Kidney glomerular epithelial cell (primary cell): ENCODE data around the gene GPRC5C.

Experiments
- DNase-seq: peaks from one replicate; lab custom pipeline; 2025; lab: John Stamatoyannopoulos, UW

GPRC5C gene

GRCh38 chr17:74433421-74434121, 1.7 kb downstream of the GPRC5C start:
- peak; percentile 74 for DNase-seq

- DNase-seq: no peak
Measured at GRCh38 chr17:74435775-74436359, 4.0 kb downstream of the GPRC5C start.

GRCh38 chr17:74437702-74438101, 5.8 kb downstream of the GPRC5C start:
- DNase-seq: no peak

GRCh38 chr17:74439691-74440567, 8.0 kb downstream of the GPRC5C start:
- DNase-seq: no peak

- no peak for DNase-seq
Measured at GRCh38 chr17:74441537-74441936, 9.6 kb downstream of the GPRC5C start.

- DNase-seq: no peak
Measured at GRCh38 chr17:74442291-74442669, 10.4 kb downstream of the GPRC5C start.

GRCh38 chr17:74442670-74443515, 11.0 kb downstream of the GPRC5C start:
- peak; percentile 21 for DNase-seq

GRCh38 chr17:74443516-74444296, 11.8 kb downstream of the GPRC5C start:
- DNase-seq: no peak

GRCh38 chr17:74444406-74444805, 12.5 kb downstream of the GPRC5C start:
- peak; percentile 25 for DNase-seq

- no peak for DNase-seq
Measured at GRCh38 chr17:74445158-74445557, 13.3 kb downstream of the GPRC5C start.

GRCh38 chr17:74446551-74447500, 14.9 kb downstream of the GPRC5C start:
- peak; percentile 25 for DNase-seq

- DNase-seq: no peak
Measured at GRCh38 chr17:74447628-74448159, 15.8 kb downstream of the GPRC5C start.

GRCh38 chr17:74448756-74449155, 16.9 kb downstream of the GPRC5C start:
- no peak for DNase-seq

- DNase-seq: no peak
Measured at GRCh38 chr17:74449306-74449705, 17.4 kb downstream of the GPRC5C start.

GRCh38 chr17:74449773-74450172, 17.9 kb downstream of the GPRC5C start:
- DNase-seq: no peak

- DNase-seq: no peak
Measured at GRCh38 chr17:74450231-74450630, 18.3 kb downstream of the GPRC5C start.

- no peak for DNase-seq
Measured at GRCh38 chr17:74450925-74451403, 19.1 kb downstream of the GPRC5C start.

- no peak for DNase-seq
Measured at GRCh38 chr17:74451557-74451956, 19.7 kb downstream of the GPRC5C start.

GRCh38 chr17:74452033-74452840, 20.3 kb downstream of the GPRC5C start:
- no peak for DNase-seq
